Suppressor macrophage treated with lipopolysaccharide for 1 hour (primary cell): ENCODE measurements around the gene CCDC198.

Experiments used
- DNase-seq, 3 donors: peaks; one replicate each; pipeline ENCODE4 v3.0.0-alpha.2; 2020 to 2022

CCDC198 gene

DNA sequence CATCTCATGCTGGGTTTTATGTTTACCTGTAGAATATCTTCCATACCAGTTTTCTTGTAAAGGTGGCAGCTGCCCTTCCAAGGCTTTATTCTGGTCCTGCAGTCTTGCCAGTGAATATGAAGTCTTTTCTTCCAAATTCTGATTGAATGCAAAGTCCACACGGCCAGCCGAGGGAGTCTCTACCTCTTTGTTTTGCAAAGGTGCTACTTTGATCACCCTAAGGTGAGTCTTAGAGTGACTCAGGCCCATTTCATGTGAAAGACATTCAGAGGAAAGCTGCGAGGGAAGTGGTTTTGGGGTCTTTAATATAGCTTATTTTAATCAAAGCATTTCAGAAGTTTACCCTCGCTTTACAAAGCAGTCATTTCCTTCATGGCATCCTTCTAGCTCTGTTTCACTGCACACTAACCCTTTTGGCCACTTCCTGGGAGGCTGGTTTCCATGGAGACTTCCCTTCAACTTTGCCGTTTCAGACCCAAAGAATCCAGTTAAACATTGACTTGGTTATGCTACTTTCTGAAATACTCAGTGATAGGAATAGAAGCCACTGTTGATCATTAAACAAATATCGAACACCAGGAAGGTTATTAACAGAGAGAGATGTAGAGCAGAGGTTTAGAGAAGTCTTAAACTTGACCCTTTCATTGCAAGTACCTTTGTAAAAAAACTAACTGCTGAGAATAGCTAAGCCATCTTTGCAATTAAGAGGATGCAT, at the start of gene CCDC198:
TSS of gene CCDC198 (minus strand) at position 391 of the 715 bp plus-strand sequence. CDS start at position 249, 142 bp downstream.
- DNase-seq: no peak

GRCh38 chr14:57533214-57533613, 39.6 kb upstream of the CCDC198 start:
- DNase-seq: peak; percentile 1 to 25 (median 2)

DNA sequence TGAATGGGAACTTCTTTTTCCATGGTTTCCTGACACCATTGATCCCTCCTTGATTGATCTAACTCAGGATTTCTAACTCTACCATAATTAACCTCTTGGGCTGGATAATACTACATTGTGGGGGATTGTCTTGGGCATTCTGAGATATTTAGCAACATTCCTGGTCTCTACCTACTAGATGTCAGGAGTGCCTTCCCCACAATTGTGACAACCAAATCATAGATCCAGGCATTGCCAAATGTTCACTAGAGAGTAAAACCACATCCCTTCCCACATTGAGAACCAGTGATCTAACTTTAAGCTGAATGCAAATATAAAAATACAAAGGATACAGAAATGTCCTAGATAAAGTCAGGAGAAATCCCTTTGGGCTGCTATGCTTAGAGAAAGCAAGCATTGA, 36.9 kb upstream of the CCDC198 start:
- no peak for DNase-seq

- no peak for DNase-seq
Observed at GRCh38 chr14:57526942-57527341, 33.3 kb upstream of the CCDC198 start.

DNA sequence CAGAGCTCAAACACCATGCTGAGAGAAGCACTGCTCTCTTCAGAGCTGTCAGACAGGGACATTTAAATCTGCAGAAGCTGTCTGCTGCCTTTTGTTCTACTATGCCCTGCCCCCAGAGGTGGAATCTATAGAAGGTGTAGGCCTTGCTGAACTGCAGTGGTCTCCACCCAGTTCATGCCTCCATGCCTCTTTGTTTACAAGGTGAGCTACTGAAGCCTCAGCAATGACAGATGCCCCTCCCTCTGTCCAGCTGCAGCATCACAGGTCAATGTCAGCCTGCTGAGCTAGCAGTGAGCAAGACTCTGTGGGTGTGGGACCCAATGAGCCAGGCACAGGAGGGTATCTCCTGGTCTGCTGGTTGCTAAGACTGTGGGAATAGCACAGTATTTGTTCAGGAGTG, 25.4 kb upstream of the CCDC198 start:
- DNase-seq: no peak

GRCh38 chr14:57512220-57512619, 18.6 kb upstream of the CCDC198 start:
- no peak for DNase-seq

- DNase-seq: no peak
Observed at GRCh38 chr14:57508756-57509155, 15.1 kb upstream of the CCDC198 start.

DNA sequence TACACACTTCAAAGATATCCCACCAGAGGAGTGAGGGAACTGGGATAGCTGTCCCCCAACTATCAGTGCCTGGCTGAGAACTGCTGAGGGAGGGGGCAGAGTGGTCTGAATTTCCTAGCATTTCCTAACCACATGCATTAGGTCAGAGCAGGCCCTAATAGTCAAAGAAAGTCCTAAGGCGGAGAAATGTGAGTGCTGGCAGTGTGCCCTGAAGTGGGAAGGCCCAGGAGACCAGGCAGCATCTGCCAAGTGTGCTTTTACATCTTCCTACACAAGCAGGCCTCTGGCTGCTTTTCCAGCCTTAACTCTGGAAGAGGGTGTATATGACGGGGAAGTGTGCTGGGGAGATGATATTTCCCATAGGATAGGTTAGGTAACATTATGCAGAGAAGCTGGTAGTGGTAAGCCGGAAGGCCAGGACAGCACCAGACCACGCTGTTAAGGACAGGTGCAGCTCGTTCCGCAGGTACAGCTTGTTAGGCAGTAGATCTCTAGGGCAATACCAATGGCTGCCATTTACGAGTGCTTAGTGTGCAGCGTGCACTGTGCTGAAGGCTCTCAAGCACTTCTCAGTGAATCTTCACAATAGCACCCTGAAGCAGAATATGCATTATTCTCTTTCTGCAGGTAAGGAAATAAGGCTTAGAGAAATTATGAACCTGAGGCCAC, 9.1 kb upstream of the CCDC198 start:
- DNase-seq: no peak

- DNase-seq: no peak
Observed at GRCh38 chr14:57501039-57501557, 7.4 kb upstream of the CCDC198 start.

GRCh38 chr14:57498659-57499058, 5.0 kb upstream of the CCDC198 start:
- DNase-seq: no peak

- no peak for DNase-seq
Observed at GRCh38 chr14:57498035-57498434, 4.4 kb upstream of the CCDC198 start.

GRCh38 chr14:57495416-57495815, 1.8 kb upstream of the CCDC198 start:
- no peak for DNase-seq

- DNase-seq: no peak
Observed at GRCh38 chr14:57492859-57493258, 798 bp downstream of the CCDC198 start.

DNA sequence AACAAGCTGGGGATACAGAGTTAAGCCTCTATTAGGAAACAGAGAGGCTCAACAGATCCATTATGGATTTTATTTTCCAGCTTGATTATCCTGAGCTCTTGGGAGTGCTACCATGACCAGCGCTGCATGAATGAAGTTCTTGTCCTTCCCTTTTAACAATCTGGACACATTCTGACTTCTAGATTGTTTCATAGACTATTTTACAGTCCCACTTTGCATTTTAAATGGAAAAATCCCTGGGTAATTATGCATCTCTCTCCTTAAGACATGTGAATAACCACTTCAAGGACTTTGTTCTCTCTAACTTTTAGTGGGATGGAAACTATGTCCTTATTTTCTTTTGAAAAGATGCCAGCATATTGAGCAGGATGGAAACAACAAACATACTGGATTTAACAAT, 2.0 kb downstream of the CCDC198 start:
- no peak for DNase-seq

GRCh38 chr14:57487771-57488170, 5.9 kb downstream of the CCDC198 start:
- DNase-seq: no peak

GRCh38 chr14:57486767-57487379, 6.8 kb downstream of the CCDC198 start:
- DNase-seq: peak; percentile 7 to 32 (median 13)

GRCh38 chr14:57485635-57486034, 8.0 kb downstream of the CCDC198 start:
- no peak for DNase-seq

DNA sequence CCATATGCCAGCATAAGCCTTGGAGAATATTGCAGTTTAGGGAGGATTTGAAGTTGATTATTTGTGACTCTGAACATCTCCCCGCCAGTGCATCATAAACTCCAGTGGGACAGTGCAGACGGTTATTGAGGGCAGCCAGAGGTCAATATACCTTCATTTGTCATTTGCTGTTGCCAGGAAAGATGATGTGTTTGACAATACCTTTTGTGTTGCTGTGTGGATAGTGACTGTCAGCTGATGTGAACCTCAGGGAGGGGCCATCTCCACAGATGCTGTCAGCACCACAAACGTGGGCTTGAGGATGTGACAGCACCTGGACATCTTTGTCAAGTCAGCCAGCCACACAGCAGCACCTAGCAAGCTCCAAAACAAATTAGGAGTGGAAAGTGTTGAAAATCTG, 11.5 kb downstream of the CCDC198 start:
- no peak for DNase-seq

DNA sequence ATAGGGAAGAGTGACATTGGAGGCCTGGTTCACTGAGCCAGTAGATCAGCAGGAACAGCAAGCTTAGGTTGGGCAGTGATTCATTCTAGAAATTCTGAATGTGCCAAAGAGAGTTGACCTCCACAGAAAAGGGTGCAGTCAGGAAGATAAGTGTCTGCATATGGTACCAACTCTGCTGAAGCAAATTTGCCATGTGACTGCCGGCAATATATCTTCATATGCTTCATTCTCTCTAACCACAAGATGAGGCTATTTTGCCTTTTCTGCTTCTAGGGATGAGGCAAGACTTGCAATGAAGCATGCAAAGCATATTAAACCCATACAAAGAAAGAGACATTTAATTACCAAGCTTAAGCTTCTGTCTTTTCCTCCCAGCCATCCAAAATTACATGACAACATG, 13.6 kb downstream of the CCDC198 start:
- DNase-seq: no peak

DNA sequence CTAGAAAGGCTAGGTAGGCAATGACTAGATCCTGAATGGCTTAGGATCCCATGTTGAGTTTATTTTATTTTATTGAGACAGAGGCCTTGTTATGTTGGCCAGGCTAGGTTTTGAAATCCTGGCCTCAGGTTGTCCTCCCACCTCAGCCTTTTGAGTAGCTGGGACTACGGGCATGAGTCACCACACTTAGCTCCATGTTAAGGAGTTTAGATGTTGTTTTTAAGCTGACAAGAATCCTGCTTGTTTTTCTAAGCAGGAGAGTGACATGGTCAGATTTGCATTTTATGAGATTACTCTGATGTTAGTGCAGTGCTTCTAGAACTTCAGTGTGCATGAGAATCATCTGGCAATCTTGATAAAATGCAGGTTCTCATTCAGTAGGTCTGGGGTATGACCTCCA, 14.5 kb downstream of the CCDC198 start:
- DNase-seq: no peak

DNA sequence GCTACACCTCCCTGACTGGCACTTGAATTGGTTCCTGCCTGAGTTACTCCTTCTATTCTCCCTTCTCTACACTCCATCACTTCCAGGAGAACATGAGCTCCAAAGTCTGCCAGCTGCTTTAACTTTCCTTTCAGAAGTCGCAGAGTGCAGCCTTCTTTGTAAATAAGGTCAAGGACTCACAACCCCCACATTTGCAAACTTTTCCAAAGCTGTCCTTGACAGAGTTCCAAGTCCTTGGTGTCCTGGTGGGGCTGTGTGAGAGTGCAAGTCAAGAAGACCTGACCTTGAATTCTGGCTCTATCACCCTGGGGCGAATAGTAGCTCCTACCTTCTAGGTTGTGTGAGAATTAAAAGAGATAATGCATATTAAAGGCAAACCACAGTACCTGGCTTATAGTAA, 15.6 kb downstream of the CCDC198 start:
- no peak for DNase-seq

DNA sequence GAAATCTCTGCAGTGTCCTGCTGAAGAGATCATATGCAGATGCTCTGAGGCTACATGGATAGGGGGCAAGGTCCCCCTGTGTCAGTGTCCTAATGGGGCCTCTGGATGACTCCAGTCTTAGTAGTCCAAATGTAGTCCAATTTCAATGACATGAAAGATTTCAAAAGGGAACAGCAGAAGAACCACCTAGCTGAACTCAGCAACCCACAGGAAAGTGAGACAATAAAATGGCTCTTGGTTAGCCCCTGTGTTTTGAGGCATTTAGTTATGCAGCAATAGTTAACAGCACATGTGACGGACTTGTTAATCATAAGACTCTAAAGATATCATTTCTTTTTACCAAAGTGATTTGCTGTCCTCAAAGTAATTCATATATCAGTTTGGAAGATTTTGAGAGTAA, 22.7 kb downstream of the CCDC198 start:
- DNase-seq: no peak

GRCh38 chr14:57464008-57464730, 29.5 kb downstream of the CCDC198 start:
- DNase-seq: no peak
